Measurements from ENCODE around the gene SPN. TPM values are rescaled to one million over a fixed set of nuclear protein-coding genes. Genes with fewer than 3 reads are reported as not detected.
"Not testable (repeated sequence)": the region's sequence is repeated elsewhere in the genome, so short reads cannot be mapped to it uniquely, and the experiment has no call there.

Gene SPN
- total and polyA plus RNA-seq, 7 donors: 0.13 to 1.5 (median 0.54) TPM

GRCh38 chr16:29692606-29693005 lies 29.6 kb downstream of the SPN start:
- H3K9me3 ChIP-seq; ATAC-seq; H3K27ac ChIP-seq; H3K4me1 ChIP-seq; H3K36me3 ChIP-seq (ENCODE audit: insufficient read depth in 1 of 2, low read depth in 1 of 2); H3K4me3 ChIP-seq; H3K27me3 ChIP-seq (ENCODE audit: insufficient read depth in 3 of 3, low read length in 2 of 3): not testable (repeated sequence)
- intact Hi-C loops (cut with DNase I): loop anchor here in 1 of 2 donors (10.0 kb wide), 1 partner anchor 332 kb away; the partner anchor contains the start of gene C16orf92
- WGBS, 3 donors: 95 to 98% (median 97%) methylated on average over 26 of the region's 26 CpGs
- peak in 1 of 2 donors; percentile 28 for DNase-seq

GRCh38 chr16:29694384-29695195 lies 31.5 kb downstream of the SPN start:
- no peaks in the 10 kb centered on the region for H3K4me1 ChIP-seq
- TF ChIP-seq, protein P1, sequence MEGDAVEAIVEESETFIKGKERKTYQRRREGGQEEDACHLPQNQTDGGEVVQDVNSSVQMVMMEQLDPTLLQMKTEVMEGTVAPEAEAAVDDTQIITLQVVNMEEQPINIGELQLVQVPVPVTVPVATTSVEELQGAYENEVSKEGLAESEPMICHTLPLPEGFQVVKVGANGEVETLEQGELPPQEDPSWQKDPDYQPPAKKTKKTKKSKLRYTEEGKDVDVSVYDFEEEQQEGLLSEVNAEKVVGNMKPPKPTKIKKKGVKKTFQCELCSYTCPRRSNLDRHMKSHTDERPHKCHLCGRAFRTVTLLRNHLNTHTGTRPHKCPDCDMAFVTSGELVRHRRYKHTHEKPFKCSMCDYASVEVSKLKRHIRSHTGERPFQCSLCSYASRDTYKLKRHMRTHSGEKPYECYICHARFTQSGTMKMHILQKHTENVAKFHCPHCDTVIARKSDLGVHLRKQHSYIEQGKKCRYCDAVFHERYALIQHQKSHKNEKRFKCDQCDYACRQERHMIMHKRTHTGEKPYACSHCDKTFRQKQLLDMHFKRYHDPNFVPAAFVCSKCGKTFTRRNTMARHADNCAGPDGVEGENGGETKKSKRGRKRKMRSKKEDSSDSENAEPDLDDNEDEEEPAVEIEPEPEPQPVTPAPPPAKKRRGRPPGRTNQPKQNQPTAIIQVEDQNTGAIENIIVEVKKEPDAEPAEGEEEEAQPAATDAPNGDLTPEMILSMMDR (IDR thresholded peaks at IDR 0.05): no peak
- WGBS, 3 donors: 12 to 30% (median 30%) methylated on average over 32 to 41 of the region's 41 CpGs
- peak; percentile 93 to 95 (median 95) for ATAC-seq
- no peaks in the 10 kb centered on the region for H3K36me3 ChIP-seq (ENCODE audit: insufficient read depth in 1 of 2, low read depth in 1 of 2)
- intact Hi-C loops (cut with DNase I): loop anchor here in 1 of 2 donors (10.0 kb wide), 1 partner anchor 330 kb away; the partner anchor contains the start of gene C16orf92
- no peaks in the 10 kb centered on the region for H3K27me3 ChIP-seq (ENCODE audit: insufficient read depth in 3 of 3, low read length in 2 of 3)
- no peaks in the 10 kb centered on the region for H3K9me3 ChIP-seq
- H3K4me3 ChIP-seq: no peak overlapping the region
- H3K27ac ChIP-seq: peak overlapping the region; percentile 34
- peak; percentile 58 to 83 for DNase-seq

- H3K4me3 ChIP-seq; H3K36me3 ChIP-seq (ENCODE audit: insufficient read depth in 1 of 2, low read depth in 1 of 2); DNase-seq; H3K4me1 ChIP-seq; H3K9me3 ChIP-seq; H3K27ac ChIP-seq; ATAC-seq; H3K27me3 ChIP-seq (ENCODE audit: insufficient read depth in 3 of 3, low read length in 2 of 3): not testable (repeated sequence)
- intact Hi-C loops (cut with DNase I): loop anchor here in 1 of 2 donors (10.0 kb wide), 1 partner anchor 329 kb away; the partner anchor contains the start of gene C16orf92
- WGBS, 3 donors: 90 to 98% (median 90%) methylated on average over 3 of the region's 3 CpGs
These were observed 32.6 kb downstream of the SPN start for GRCh38 chr16:29695675-29696074.

DNA sequence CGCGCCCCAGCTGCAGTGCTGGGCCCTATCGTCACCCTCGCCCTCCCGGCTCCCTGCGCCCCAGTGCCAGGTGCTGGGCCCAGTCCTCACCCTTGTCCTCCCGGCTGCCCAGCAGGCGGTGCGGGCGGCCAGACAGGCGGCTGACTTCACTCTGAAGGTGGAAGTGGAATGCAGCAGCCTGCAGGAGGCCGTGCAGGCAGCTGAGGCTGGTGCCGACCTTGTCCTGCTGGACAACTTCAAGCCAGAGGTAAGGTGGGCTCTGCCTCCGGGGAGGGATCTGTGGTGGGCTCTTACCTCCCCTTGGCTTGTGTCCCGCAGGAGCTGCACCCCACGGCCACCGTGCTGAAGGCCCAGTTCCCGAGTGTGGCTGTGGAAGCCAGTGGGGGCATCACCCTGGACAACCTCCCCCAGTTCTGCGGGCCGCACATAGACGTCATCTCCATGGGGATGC lies 33.9 kb downstream of the SPN start:
- ATAC-seq (no peak), DNase-seq (no peak)
- 91 to 93% (median 92%) methylated on average over 21 of the region's 21 CpGs for WGBS, 3 donors
- TF ChIP-seq, protein P1 (IDR thresholded peaks at IDR 0.05): no peak
- Histone ChIP-seq H3K27ac (no peak overlapping the region), H3K36me3 (ENCODE audit: insufficient read depth in 1 of 2, low read depth in 1 of 2) (no peaks in the 10 kb centered on the region), H3K4me1 (no peaks in the 10 kb centered on the region), H3K4me3 (no peak overlapping the region), H3K27me3 (ENCODE audit: insufficient read depth in 3 of 3, low read length in 2 of 3) (no peaks in the 10 kb centered on the region), H3K9me3 (no peaks in the 10 kb centered on the region)
- intact Hi-C loops (cut with DNase I): loop anchor here in 1 of 2 donors (10.0 kb wide), 1 partner anchor 328 kb away; the partner anchor contains the start of gene C16orf92

DNA sequence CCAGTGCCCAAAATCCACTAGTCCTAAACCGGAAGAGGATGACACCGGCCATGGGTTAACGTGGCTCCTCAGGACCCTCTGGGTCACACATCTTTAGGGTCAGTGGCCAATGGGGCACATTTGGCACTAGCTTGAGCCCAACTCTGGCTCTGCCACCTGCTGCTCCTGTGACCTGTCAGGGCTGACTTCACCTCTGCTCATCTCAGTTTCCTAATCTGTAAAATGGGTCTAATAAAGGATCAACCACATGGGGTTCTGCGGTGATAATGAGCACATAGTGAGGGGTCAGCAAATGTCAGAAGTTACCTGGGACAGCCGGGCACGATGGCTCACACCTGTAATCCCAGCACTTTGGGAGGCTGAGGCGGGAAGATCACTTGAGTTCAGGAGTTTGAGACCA lies 34.3 kb downstream of the SPN start:
- Histone ChIP-seq H3K9me3 (no peaks in the 10 kb centered on the region), H3K27me3 (ENCODE audit: insufficient read depth in 3 of 3, low read length in 2 of 3) (no peaks in the 10 kb centered on the region), H3K27ac (no peak overlapping the region), H3K36me3 (ENCODE audit: insufficient read depth in 1 of 2, low read depth in 1 of 2) (no peaks in the 10 kb centered on the region), H3K4me1 (no peaks in the 10 kb centered on the region), H3K4me3 (no peak overlapping the region)
- TF ChIP-seq, protein P1 (IDR thresholded peaks at IDR 0.05): no peak
- intact Hi-C loops (cut with DNase I): loop anchor here in 1 of 2 donors (10.0 kb wide), 1 partner anchor 327 kb away; the partner anchor contains the start of gene C16orf92
- 96 to 100% (median 99%) methylated on average over 7 of the region's 7 CpGs for WGBS, 3 donors
- DNase-seq: no peak
- no peak for ATAC-seq

Measured in psoas muscle (tissue), 8 donors.